Eye (tissue), 1 donor: ENCODE results near the gene MISP.
A peak's percentile ranks its signal among the peaks of the same experiment; 100 is the strongest.

ENCODE experiments used
- DNase-seq: peaks from one replicate; pipeline ENCODE4 v3.0.0-alpha.2; 2015

The MISP gene

GRCh38 chr19:798415-799075 lies 47.6 kb downstream of the MISP start:
- DNase-seq, result no peak

GRCh38 chr19:799076-799881 lies 48.4 kb downstream of the MISP start:
- DNase-seq, result peak; percentile 69

- DNase-seq, result no peak
These were observed 49.6 kb downstream of the MISP start for GRCh38 chr19:800360-801029.

- DNase-seq, result no peak
These were observed 50.3 kb downstream of the MISP start for GRCh38 chr19:801030-801860.

GRCh38 chr19:801861-802497 lies 51.1 kb downstream of the MISP start:
- DNase-seq, result no peak

- DNase-seq, result peak; percentile 51
These were observed 51.7 kb downstream of the MISP start for GRCh38 chr19:802498-803098.

GRCh38 chr19:803099-803561 lies 52.2 kb downstream of the MISP start:
- DNase-seq, result no peak

- DNase-seq, result no peak
These were observed 52.9 kb downstream of the MISP start for GRCh38 chr19:803686-804418.

- no peak for DNase-seq
These were observed 53.7 kb downstream of the MISP start for GRCh38 chr19:804419-805165.

GRCh38 chr19:805166-805551 lies 54.2 kb downstream of the MISP start:
- no peak for DNase-seq

GRCh38 chr19:805600-806550 lies 55.0 kb downstream of the MISP start:
- DNase-seq, result no peak

- no peak for DNase-seq
These were observed 56.0 kb downstream of the MISP start for GRCh38 chr19:806815-807421.

GRCh38 chr19:807627-808422 lies 56.9 kb downstream of the MISP start:
- DNase-seq, result no peak

GRCh38 chr19:808423-808775 lies 57.5 kb downstream of the MISP start:
- DNase-seq, result no peak

GRCh38 chr19:810077-810855 lies 59.4 kb downstream of the MISP start:
- no peak for DNase-seq

- DNase-seq, result no peak
These were observed 60.1 kb downstream of the MISP start for GRCh38 chr19:810883-811489.
